HG03575 (cell line): ENCODE data around the gene DUS1L.
A peak's percentile ranks its signal among the peaks of the same experiment; 100 is the strongest.
"Not testable (repeated sequence)": the region's sequence is repeated elsewhere in the genome, so short reads cannot be mapped to it uniquely, and the experiment has no call there.

Source experiments
- ATAC-seq: cut with Tn5 transposase; IDR thresholded peaks from one replicate; pipeline ENCODE4 v1.9.1; 2021; ENCODE audit not compliant: unreplicated experiment, insufficient number of reproducible peaks, low FRiP score; ENCODE audit errors: extremely low read depth

The DUS1L gene

DNA sequence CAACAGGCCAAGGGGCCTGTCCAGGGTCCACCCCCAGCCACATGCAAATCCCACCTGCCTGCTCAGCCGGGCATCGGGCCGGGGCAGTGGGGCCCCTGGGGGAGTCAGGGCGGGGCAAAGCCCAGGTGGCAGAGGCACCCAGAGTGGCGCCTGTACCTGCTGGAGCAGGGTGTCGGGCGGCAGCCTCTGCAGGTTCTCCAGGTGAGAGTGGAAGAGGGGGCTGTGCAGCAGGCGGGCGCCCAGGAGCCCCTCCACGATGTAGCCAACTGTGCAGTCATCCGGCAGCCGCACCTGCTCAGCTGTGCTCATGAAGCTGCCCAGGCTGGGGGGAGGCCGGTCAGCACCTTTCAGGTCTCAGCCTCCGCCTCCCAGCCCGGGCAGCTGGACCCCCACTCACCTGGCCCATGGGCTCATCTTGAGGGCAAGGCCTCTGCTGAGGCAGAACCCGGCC, 16.1 kb downstream of the DUS1L start:
- no peak for ATAC-seq

DNA sequence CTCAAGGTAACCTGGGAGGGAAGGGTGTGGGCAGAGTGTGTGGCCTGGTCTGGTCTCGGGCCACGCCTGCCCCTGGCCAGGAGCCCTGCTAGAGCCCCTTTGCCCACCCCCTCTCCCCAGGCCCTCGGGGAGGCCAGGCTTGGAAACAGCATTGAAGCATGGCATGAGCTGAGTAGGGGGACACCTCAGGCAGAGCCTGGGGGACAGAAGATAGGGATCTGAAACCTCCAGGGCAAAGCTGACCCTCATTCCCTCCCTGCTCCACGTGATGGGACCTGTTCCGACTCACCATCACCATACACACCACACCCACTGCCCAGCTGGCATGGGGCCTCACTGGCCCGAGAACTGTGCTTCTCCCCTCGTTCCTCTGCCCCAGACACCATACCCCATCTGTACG, 16.5 kb downstream of the DUS1L start:
- ATAC-seq, result no peak

DNA sequence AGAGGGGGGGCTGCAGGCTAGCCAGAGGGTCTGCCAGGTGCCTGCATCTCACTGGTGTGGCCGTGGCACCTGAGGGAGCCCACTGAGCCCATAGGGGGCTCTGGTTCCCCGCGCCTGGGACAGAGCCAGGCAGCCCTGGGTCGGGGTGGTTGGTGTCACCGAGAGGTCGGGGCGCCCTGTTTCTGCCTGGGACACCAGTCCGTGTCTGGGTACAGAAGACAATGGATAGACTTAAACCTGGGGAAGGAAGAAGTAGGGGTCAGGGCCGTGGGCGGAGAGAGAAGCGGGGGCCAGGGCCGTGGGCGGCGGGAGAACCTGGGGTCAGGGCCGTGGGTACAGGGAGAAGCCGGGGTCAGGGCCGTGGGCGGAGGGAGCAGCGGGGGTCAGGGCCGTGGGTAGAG, 17.0 kb downstream of the DUS1L start:
- no peak for ATAC-seq

DNA sequence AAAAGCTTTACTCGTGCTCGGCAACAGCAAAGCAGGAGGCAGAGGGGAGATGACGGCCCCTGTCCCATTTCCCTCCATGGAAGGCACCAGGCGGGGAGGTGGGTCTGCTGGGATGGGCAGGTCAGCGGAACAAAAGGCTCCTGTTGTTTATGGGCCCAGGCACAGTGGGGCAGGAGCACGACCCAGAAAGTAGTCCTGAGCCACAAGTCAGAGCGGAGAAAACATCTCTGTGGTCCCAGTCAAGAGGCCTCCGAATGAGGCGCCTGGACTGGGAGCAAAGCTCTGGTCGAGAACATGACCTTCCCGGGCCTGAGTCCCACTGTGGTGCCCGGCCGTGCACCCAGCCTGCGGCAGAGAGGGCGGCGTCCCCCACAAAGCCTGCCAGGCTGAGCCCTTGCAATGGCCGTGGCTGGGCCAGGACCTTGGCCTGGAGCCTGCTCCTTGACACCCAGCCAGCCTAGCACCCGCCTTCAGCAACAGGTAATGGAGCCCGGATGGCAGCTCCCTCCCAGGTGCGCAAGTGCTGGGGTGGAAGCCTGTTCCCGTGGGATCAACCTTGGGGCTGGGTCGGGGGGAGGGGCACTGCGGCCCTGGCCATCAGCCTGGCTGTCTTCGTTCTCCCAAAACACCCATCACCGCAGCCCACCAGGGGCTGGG, 17.6 kb downstream of the DUS1L start:
- ATAC-seq, result no peak

DNA sequence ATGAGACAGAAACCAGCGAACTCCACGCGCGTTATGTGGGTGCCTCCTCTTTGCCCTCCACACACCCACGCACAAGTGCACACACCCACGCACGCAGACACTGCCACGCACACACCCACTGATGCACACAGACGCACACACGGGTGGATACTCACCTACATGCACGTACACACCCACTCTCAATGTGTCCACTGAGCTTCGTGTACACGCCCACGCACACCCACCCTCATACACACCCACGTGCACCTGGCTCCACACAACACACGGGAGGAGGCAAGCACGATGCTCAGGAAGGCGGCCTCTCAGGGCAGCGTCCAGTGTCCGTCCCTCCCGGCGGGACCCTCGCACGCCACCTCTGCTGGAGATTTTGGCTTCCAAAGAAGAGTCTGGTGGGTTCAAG, 18.2 kb downstream of the DUS1L start:
- ATAC-seq, result no peak

DNA sequence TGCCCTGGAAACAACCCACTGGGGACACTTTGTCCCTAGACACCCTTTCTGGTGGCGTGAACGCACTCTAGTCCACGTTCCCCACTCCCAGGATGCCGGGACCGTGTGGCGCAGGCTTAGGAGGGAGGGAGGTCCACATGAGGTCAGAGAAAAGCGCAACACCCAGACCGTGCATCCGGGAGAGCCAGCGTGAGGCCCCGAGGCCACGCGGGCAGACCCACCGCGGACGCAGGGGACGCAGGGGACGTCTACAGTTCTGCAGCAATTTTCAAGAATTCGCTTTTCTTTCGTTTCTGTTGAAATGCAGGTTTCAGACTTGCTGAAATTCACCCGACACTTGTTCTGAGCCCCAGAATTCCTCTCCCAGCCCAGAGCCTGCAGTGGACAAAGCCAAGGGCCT, 18.7 kb downstream of the DUS1L start:
- no peak for ATAC-seq

DNA sequence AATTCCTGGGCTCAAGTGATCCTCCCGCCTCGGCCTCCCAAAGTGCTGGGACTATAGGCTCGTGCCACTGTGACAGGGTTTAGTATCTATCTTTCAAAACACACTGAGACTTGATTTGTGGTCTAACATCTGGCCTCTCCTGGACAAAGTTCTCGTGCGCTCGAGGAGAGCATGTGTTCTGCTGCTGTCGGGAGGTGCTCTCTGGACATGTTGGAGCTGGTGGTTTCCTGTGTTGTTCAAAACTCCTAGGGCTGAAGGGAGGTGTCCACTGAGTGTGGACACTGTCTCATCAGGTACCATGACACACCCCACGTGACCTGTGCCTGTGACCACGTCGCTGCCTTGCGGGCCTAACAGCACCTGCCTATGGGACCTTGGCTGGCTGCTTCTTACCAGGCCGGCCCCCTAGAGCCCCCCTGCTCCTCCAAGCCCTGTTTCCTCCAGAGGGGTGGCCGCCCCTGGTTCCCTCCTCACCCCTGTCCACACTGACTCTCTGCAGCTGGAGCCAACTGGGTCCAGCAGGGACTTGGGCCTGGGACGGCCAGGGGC, 19.6 kb downstream of the DUS1L start:
- no peak for ATAC-seq

DNA sequence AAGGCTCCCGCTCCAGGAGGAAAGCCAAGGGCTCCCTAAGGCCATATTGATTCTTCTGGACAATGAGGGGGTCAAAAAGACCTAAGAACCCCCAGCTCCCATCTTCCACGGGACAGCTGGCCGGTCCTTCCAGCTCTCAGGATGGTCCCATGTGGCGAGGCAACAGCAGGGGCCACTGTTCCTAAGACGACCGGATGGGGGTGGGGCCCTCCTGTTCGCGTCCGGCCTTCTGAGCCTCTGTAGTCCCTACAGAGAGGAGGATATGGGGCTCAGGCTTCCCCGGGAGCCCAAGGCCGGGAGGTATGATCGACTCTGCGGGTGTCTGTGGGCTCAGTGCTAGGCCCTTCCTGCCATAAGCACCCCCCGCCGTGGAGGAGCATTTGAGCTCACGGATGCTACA, 22.1 kb downstream of the DUS1L start:
- ATAC-seq, result no peak

DNA sequence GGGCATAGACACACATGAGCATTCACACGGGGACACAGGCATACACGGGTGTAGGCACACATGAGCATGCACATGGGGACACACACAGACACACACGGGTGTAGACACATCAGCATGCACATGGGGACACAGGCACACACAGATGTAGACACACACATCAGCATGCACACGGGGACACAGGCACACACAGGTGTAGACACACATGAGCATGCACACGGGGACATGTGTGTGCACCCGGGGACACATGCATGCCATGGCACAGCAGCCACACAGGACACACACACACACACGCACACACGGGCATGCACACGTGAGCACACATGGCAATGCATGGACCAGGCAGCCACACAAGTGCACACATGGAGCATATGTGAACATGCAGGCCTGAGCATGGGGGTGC, 23.0 kb downstream of the DUS1L start:
- no peak for ATAC-seq

DNA sequence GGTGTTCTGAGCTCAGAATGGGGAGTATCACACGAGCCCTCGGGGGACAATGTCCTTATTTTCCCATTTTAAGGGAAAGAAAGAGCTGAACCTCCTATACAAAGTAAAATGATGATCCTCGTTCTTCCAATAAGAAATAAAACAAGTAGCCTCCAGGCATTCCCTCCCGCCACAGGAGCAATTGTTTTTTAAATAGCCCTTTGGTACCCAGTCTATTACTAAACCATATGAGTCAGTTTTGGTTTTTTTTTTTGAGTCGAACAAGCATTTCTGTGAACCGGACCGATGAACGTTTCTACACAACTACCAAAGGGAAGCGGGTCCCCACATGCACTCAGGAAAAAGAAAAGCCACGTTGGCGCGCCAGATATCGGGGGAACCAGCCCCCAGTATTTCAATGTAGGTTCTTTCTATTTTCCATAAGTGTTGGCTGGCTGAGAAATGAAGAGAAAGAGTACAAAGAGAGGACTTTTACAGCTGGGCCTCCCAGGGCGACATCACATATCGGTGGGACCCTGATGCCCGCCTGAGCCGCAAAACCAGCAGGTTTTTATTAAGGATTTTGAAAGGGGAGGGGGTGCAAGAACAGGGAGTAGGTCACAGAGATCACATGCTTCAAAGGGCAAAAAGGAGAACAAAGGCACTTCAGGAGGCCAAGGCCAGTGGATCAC, 24.3 kb downstream of the DUS1L start:
- no peak for ATAC-seq

DNA sequence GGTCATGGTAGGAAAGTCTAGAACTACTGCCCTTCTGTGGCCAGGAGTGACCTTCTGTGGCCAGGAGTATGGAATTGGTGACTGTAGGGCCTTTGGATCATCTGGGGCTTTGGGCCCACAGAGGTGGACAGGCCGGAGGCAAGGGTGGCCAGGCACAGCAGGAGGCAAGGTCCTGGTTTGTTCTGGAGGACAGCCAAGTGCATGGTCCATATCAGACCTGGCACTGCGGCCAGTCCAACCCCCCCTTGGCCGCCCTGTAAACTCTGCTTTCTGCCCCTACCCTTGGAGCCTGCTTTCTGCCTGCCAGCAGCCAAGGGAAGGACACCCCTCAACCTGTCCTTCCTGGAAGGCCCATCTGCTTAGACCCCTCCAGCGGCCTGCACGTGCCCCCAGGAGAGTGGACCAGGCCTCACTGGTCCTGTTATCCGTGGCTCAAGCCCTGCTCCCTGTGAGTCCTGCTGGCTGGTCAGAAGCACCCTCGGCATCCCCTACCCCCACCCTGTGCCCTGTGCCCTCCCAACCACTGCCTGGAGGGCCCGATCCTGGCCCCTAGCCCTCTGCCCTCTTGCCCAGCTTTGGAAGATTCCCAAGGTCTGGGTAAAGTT, 25.8 kb downstream of the DUS1L start:
- no peak for ATAC-seq

DNA sequence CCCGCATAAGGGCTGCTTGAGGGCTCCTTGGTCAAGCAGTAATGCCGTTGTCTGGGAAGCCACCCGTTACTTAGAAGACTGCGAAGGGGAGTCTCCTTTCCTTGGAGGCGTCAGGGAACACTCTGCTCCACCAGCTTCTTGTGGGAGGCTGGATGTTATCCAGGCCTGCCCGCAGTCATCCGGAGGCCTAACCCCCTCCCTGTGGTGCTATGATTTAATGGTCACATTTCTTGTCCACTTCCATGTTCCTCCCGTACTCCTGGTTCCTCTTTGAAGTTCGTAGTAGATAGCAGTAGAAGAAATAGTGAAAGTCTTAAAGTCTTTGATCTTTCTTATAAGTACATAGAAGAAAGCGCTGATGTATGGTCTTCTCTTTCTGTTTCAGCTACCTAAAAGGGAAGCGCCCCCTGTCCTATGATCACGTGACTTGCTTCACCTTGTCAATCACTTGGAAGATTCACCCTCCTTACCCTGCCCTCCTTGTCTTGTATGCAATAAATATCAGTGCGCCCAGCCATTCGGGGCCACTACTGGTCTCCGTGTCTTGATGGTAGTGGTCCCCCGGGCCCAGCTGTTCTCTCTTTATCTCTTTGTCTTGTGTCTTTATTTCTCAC, 26.7 kb downstream of the DUS1L start:
- ATAC-seq, result not testable (repeated sequence)

DNA sequence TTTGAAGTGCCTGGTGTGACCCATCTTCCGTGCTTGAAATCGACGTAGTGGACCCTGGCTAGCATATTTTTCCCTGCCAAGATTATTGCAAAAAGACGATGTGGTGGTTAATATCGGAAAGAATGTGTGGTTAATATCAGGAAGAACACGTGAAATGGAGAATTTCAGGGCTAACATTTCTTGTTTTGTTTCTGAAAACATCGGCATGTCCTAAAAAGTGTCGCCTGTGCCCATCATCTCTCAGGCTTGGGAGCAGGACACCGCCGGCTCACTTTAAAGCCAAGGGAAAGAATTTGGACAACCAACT, 27.8 kb downstream of the DUS1L start:
- no peak for ATAC-seq

DNA sequence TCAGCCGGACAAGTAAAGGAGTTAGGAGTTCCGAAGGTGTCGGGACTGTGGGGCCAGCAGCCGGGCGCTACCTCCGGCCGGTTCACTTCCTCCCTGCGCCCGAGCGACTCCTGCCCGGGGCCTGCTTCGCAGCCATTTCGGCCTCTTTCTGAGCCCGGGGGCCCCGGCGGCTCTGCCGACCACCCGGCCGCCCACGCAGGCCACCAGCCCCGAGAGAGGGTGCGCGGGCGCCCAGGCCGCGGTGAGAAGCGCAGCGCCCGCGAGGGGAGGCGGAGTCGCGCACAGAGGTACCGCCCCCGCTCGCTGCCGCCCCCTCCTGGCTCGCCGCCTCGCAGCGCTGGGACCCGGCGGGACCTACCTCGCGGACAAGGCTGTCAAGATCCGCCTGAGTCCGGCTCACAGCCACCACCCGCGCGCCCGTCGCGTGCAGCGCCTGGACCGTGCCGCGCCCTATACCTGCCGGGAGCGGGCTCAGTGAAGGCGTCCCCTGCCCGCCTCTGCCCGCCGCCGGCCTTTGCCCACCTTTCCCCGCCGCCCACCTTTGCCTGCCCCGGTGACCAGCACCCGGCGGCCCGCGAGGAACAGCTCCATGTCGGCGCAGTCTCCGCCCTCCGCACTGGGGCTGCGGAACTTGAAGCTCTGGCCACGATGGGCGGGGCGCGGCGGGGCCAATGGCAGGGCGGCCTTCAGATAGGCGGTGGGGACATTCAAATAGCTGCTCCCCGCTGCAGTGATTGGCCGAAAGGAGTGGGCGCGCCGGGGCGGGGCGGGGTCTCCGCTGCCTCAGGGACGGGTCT, 28.3 kb downstream of the DUS1L start, which contains the start of gene DCXR:
DCXR (minus strand) TSS at position 606 of the 797 bp plus-strand sequence; CDS start at position 591, 15 bp downstream.
- ATAC-seq, result peak; percentile 60

DNA sequence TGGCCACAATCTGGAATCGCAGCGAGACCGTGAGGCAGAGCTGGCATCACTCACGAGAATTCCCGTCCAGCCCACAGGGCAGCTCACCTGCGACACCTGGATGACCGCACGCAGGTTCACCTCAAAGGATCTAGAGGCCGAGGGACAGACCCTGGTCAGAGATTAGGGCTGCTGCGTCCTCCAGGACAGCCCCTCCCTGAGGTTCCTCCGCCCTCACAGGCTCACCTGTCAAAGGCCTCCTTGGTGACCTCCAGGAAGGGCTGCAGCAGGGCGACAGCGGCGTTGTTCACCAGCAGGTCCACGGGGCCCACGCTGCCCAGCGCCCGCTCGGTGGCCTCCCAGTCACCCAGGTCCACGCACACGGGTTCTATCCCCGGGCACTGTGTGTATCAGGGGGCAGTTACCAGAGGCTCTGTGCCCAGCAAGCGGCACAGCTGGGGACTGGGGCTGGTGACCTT, 28.9 kb downstream of the DUS1L start:
- no peak for ATAC-seq

DNA sequence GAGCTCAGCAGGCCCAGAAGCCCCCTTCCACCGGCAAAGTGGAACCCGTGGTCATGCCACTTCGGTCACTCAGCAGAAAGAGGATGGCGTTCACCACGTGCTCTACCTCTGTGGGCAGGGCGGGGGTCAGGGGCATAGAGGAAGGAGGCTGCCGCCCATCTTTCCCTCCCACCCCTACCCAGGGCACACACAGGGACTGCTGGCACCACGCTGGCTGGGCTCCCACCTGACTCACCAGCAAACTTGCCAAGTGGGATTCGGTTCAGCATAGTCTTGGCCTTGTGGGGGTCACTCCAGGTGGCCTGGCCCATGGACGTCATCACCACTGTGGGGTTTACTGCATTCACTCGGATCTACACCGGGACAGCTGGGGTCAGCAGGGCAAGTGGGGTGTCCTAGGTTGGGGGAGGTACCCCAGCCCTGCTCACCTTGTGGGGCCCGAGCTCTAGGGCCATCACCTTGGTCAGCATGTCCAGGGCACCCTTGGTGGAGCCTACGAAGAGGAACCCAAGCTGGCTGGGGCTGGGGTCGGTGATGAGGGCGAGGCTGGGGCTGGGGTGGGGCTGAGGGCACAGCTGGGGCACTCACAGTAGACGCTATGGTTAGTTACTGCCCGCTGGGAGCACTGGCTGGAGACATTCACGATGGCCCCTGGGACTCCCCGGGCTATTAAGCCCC, 29.5 kb downstream of the DUS1L start:
- no peak for ATAC-seq

DNA sequence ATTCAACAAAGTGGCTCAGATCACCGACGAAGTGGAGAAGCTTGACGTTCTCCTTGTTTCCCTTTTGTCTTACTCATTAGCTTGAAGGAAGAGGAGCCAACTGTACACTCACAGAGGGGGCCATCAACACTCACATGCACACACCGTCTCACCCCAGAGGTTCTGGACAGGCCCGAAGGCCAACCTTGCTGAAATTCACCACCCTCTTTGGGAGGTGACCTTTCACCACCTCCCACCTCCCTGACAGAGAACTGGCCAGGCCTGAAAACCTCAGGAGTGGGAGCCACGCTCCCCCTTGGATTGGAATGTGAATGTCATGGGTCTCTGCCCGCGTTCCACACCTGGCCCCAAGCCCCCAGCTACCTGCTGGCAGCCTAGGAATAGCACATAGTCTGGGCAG, 30.1 kb downstream of the DUS1L start:
- no peak for ATAC-seq

DNA sequence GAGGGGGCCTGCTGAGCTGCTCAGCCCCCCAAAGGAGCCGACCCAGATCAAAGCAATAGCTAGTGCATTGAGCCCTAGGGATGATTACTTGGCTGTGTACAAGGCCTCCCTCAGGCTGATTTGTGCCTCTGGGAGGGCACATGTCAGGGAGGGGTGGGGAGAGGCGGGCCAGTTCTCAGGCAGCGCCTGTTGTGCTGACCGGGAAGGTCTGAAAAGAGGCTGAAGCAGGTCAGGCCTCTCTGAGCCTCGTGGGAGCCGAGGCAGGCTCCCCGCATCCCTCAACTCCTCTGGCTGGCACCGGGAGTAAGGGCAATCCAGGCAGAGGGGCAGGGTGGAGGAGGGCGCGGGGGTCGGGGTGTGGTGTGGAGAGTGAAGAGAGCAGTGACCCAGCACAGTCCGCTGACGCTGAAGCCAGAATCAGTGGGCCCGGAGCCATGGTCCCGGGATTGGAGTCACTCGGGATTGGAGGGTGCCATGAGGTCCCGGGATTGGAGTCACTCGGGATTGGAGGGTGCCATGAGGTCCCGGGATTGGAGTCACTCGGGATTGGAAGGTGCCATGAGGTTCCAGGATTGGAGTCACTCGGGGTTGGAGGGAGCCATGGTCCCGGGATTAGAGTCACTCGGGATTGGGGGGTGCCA, 31.1 kb downstream of the DUS1L start:
- ATAC-seq, result no peak
